ENCODE data around the gene LCOR.

Gene LCOR

DNA sequence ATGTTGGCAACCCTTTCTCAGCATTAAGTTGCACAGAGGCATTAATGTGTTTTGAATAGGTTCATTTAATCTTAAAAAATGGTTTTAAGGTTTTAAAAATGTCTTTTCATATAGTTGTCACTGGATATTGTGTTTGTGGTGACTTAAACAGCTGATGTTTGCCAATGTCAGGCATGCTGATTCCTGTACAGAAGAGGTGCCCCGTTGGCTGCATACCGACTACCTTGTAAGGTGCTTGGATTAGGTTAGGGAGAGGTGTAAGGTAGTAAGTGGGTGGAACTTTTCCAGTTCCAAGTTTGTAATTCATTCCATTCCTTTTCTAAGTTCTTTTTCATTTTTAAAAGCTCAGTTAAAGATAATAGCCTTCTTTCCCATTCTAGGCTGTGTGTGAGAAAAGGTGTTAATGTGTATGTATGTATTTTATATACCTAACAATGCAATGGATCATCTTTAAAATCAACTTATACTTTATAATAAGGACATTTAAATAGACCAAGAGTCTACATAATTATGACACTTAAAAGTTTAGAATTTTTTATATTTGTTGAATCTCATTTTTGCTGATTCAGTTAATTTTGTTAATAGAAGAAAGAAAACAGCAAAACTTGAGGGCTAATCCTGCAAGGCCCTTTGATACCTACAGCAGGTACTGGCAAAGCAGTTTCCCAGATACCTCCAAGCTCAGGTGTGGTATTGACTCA is 155.2 kb downstream of the LCOR start:
- no peak for DNase-seq (ENCODE audit: low read depth)

DNA sequence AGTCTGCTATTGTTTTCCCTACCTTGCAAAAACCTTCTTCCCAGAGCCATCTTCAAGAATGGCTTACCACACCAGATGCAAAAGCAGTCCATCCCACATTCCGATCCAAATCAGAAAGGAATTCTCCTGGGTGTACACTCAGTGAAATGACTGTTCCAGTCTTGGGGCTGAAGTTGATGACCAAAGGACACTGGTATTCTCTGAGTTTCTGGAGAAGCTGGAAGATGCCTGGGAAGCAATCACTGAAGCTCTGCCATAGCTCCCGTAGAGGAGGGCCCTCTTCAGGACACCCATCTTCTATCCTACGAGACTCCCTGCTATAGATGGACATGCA is 155.7 kb downstream of the LCOR start:
- DNase-seq (ENCODE audit: low read depth) = no peak

- no peak for DNase-seq (ENCODE audit: low read depth)
These were observed 156.3 kb downstream of the LCOR start for GRCh38 chr10:96988426-96988825.

DNA sequence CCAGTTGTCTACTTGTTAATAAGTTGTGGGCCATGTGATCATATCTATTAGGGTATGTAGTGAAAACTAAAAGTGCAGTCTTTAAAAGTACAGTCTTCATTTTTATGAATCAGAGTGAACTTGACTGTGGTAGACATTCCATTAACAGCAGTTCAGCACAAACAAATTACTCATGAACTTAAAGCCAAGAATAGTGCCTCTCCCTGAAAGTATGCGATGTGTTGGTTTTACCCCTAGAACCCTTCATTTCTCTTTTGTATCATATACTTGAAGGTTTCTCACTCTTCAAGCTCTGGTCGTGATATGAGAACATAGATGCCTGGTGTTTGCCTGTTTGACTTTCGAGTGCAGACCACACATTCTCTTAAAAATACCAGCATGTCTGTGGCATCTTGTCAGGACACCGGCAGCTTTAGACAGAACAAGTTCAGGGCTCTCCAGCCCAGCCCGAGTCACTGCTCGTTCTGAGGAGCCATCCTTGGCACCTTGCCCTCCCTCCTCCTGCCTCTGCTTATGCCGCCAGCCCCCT is 159.3 kb downstream of the LCOR start:
- no peak for DNase-seq (ENCODE audit: low read depth)

DNA sequence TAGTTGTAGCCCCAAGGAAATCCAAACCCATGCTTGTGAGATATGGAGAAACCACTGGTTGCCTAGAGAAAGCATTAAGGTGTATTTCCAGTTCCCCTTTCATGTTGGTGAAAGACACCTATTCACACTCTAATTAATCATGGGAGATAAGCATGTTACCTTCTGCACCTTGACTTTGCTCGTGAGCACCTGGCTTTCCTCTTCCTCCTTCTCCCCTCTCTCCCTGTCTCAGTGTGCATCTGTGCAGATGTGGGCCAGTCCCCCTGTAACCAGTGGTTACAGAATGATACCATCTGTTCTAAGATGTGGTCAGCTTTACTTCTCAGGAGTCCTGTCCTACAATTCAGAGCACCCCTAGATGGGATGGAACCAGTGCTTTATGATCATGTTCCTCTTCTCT is 160.6 kb downstream of the LCOR start:
- no peak for DNase-seq (ENCODE audit: low read depth)

DNA sequence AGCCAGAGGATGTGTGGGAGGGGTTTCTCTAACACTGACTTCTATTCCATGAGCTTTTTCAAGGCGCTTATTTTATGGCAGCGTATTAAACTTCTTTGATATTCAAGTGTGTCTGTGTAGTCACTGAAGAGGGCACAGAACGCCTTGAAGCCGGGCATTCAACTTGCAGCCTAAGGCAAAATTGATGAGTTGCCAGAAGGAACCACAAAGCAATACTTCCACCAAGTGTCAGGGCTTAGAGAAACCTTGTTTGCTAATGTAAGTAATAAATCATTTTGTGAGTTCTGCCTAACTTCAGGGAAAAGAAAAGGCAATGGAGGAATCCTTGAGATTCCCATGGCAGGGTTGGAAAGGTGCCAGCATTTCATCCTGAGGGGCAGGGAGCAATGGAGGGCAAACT is 163.8 kb downstream of the LCOR start:
- DNase-seq (ENCODE audit: low read depth) = peak; percentile 22

GRCh38 chr10:96996275-96996965 is 164.3 kb downstream of the LCOR start:
- no peak for DNase-seq (ENCODE audit: low read depth)

- no peak for DNase-seq (ENCODE audit: low read depth)
These were observed 166.3 kb downstream of the LCOR start for GRCh38 chr10:96998329-96998888.

DNA sequence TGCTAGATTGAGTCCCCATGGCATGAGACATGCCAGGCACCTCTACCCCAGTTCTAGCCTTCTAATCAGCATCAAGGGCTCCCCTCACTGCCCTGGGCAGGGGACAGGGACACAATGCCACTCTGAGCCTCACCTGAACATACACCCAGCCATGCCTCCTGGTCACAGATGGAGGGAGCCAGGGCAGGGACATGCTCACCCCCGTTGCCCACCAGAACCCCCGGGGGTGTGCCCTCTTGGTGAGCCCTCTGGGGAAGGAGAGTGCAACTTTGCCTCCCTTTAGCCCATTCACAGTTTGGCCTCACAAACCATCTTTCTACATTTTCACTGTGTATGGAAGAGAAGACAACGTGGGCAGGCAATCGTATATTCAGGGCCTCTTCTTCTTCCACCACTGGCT is 167.2 kb downstream of the LCOR start:
- no peak for DNase-seq (ENCODE audit: low read depth)

GRCh38 chr10:96999987-97000386 is 167.9 kb downstream of the LCOR start:
- DNase-seq (ENCODE audit: low read depth) = no peak

GRCh38 chr10:97000487-97001182 is 168.5 kb downstream of the LCOR start:
- DNase-seq (ENCODE audit: low read depth) = no peak

DNA sequence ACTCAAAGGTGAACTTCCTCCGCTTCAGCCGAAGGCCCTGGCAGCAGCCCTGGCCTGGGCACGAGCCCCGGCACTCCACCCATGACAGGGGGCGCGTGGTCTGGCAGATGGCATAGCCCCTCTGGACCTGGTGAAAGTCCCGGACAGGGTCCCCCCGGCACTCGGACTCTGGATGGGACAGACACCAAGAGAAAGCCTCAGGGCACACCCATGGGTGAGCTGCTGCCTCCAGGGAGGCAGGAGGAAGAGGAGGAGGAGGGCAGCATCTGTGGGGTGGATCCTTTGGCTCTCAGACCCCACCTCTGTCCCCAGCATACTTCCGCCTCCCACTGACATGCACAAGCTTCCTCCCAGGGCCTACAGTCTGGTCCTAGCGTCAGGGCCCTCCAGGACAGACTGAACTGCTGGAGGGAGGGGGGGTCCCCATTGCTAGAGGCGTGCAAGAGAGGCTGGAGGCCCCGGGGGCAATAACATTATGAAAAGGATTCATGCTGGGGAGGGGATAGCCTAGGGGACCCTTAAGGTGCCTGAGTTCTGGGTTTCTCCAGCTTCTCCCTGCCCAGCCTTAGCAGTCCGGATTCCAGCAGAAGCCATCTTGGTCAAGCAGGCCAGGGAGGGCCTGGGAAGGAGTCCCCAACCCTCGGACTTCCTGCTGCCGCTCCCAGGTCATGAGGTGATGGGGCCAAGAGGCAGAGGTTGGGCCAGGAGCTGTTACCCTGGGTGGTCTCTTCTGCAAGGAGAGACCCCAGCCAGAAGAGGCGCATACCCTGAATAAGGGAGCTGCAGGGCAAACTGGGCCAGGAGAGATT is 169.3 kb downstream of the LCOR start:
- no peak for DNase-seq (ENCODE audit: low read depth)

- DNase-seq (ENCODE audit: low read depth) = no peak
These were observed 170.6 kb downstream of the LCOR start for GRCh38 chr10:97002670-97003069.

DNA sequence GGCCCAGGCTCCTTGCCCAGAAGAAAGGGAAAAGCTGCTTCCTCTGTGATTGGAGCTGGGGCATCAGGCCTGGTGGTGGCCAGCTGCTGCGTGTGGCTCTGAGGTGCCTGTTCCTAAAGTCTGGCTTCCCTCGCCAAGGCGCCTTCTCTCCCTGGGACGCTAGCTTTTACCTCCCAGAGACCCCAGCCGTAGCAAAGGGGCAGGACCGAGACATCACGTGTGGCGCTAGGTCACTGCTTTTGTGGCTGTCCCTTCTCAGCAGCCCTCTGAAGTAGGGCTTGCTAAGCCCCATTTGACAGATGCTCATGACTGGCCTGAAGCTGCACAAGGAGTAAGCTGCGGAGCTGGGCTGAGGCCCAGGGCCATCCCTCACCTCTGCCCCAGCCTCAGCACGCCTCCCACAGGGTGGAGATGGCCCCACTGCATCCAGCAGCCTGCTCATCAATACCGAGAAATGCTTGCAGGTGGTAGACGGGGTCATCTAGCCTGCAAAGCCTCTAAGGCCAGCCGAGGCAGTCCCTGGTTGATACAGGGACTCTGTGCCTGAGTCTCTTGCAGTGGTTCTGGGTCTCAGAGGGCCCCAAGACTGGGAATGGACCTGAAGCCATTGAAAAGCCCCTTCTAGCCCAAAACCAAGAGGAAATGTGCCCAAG is 171.2 kb downstream of the LCOR start:
- DNase-seq (ENCODE audit: low read depth) = no peak

DNA sequence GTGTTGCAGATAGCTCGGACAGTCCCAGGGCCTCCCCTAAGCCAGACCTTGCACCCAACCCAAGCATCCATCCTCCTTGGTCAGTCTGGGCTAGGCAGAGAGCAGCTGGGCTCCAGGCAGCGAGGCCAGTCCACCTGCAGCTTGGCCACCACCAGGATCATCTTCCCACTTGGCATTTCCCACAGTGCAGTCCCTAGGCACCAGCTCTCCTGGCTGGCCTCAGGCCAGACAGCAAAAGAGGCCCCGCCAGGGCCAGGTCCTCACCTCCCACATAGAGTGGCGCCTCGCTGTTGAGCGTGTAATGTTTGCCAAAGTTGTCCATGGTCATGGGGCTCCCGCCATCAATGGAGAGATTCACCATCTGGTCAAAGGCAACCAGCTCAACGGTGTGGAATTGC is 171.7 kb downstream of the LCOR start:
- DNase-seq (ENCODE audit: low read depth) = no peak

DNA sequence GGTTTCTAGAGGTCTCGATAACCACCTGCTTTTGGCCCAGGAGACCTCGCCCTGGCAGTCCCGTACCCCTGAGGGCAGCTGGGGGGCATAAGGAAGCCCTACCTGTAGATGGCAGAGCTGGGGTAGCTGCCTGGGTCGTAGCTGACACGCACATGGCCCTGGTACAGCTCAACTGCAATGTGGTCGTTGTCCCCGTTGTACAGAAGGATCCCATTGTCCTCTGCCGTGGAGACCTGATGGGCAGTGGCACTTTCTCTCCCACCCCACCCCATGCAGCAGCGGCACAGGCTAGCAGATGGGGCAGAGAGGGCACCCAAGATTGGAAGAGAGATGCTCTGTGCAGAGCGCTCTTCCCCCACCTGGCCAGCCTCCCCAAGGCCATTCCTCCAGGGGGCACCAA is 172.5 kb downstream of the LCOR start:
- DNase-seq (ENCODE audit: low read depth) = no peak

DNA sequence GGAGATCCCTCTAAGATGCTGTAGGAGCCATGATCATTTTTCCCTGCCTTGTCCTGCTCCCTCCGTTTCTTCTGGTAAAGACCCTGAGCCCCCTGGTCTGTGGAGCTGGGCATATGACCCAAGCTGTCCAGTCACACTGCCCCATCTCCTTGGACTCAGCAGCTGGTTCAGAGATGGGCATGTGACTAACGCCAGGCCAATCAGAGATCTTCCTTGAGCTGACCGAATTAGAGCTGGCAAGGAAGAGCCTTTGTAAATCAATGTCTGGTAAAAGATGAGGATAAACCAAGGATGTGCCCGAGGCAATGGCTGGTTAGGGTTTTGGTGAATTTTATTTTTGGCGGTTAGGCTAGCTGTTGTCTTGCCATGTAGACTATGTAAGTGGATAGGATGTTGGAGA is 173.3 kb downstream of the LCOR start:
- DNase-seq (ENCODE audit: low read depth) = no peak

GRCh38 chr10:97006364-97006763 is 174.3 kb downstream of the LCOR start:
- DNase-seq (ENCODE audit: low read depth) = no peak

GRCh38 chr10:97007417-97007816 is 175.3 kb downstream of the LCOR start:
- DNase-seq (ENCODE audit: low read depth) = no peak

DNA sequence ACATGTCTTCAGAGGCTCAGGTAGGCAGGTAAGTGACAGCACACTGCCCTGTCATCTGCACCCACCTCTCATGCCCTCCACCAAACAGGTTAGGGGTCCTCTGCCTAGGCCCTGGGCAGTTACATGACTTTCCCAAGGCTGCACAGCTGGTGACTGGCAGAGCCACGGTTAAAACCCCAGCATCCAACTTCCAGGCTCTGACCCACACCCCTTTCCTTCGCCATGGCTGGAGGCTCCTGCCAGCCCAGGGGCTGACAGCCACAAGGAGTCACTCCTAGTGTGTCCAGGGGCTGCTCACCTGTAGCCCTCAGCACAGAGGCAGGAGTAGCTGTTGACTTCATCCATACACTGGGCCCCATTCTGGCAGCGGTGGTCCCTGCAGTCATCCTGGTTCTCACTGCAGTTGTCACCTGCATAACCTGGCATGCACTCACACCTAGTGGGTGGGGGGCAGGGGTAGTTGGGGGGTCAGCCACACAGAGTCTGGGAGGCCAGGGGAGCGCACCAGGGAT is 178.7 kb downstream of the LCOR start:
- no peak for DNase-seq (ENCODE audit: low read depth)

- DNase-seq (ENCODE audit: low read depth) = no peak
These were observed 179.3 kb downstream of the LCOR start for GRCh38 chr10:97011397-97011796.
